GM10248 (cell line): ENCODE results near the gene NDUFV2.
A peak's percentile ranks its signal among the peaks of the same experiment; 100 is the strongest.

Source experiments
- CTCF ChIA-PET: fragments of 300-600 bp; sonication (Branson Sonifier 250); formaldehyde crosslinking; extraction: SDS; loops from one replicate; lab custom pipeline; 2021; ENCODE audit warnings: antibody characterized with exemption; lab: Yijun Ruan, JAX
- POLR2A ChIA-PET: fragments of 350-650 bp; sonication (Branson Sonifier 250); formaldehyde crosslinking; extraction: SDS; loops from one replicate; lab custom pipeline; 2020; ENCODE audit warnings: antibody characterized with exemption; lab: Yijun Ruan, JAX
- DNase-seq: peaks from one replicate; pipeline ENCODE4 v3.0.0; 2012; ENCODE audit errors: extremely low spot score
- TF ChIP-seq, protein P1 (sequence below): IDR thresholded peaks from 2 replicates; pipeline ENCODE4 v1.5.1; 2012; ENCODE audit warnings: mild to moderate bottlenecking, low read depth; ENCODE audit errors: extremely low read depth, missing control alignments, control extremely low read depth

Gene NDUFV2

GRCh38 chr18:9102508-9103375, at the start of gene NDUFV2:
NDUFV2 (plus strand) TSS chr18:9102699; CDS start chr18:9102744, 45 bp downstream.
- DNase-seq = peak; percentile 99
- TF ChIP-seq, protein P1, sequence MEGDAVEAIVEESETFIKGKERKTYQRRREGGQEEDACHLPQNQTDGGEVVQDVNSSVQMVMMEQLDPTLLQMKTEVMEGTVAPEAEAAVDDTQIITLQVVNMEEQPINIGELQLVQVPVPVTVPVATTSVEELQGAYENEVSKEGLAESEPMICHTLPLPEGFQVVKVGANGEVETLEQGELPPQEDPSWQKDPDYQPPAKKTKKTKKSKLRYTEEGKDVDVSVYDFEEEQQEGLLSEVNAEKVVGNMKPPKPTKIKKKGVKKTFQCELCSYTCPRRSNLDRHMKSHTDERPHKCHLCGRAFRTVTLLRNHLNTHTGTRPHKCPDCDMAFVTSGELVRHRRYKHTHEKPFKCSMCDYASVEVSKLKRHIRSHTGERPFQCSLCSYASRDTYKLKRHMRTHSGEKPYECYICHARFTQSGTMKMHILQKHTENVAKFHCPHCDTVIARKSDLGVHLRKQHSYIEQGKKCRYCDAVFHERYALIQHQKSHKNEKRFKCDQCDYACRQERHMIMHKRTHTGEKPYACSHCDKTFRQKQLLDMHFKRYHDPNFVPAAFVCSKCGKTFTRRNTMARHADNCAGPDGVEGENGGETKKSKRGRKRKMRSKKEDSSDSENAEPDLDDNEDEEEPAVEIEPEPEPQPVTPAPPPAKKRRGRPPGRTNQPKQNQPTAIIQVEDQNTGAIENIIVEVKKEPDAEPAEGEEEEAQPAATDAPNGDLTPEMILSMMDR = no peak
- ChIA-PET CTCF (interaction anchor here (0.9 to 1.5 kb wide), 3 partner anchors 10 to 494 kb away, joined by 3 to 4 read pairs (median 3); partner anchors contain the start of gene RAB12), POLR2A (interaction anchor here (0.6 kb wide), 1 partner anchor 516 kb away, joined by 3 read pairs; no protein-coding TSS in a partner anchor)

GRCh38 chr18:9053814-9054213, 48.7 kb upstream of the NDUFV2 start:
- DNase-seq = no peak
- POLR2A ChIA-PET = no interaction called here
- CTCF ChIA-PET = interaction anchor here (1.3 kb wide), 1 partner anchor 19 kb away, joined by 3 read pairs; no protein-coding TSS in a partner anchor
- TF ChIP-seq, protein P1 = no peak

DNA sequence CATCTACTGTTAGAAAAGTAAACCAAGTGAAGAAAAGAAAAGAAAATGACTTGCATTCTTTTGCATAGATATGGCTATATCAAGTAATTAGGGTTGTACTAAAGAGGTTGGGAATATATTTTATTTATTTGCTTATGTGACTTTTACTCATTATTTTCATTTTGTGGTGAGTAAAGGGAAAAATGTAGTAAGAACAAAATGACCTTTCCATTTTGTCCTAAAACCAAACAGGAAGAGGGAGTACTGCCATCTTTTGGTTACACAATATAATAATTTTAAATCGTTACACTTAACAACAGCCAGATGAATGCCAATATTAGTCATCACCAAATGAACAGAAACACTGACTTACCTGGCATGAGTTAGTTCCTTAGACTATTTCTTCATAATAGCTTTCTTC, 47.3 kb upstream of the NDUFV2 start:
- TF ChIP-seq, protein P1 = peak; percentile 3
- POLR2A ChIA-PET = no interaction called here
- CTCF ChIA-PET = interaction anchor here (0.7 to 1.8 kb wide), 4 partner anchors 11 to 401 kb away, joined by 3 to 5 read pairs (median 3); no protein-coding TSS in a partner anchor
- peak; percentile 40 for DNase-seq

DNA sequence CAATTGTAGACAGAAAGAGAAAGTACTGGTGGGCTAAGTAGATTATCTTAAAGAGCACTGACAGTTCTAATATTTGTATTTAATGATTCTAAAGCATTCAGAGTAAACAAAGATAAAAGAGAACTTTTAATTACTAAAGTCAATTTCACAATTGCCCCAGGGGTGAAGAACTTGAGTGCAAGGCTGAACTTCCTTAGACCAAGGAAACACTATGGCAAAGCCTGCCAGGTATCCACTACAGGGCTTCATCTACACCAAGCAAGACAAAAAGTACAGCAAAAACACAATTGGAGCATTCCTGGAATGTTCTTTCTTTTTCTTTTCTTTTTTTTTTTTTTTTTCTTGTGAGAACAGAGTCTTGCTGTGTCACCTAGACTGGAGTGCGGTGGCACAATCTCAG, 46.9 kb upstream of the NDUFV2 start:
- no peak for DNase-seq
- TF ChIP-seq, protein P1 = no peak
- POLR2A ChIA-PET = no interaction called here
- CTCF ChIA-PET = interaction anchor here (0.7 to 1.8 kb wide), 4 partner anchors 10 to 402 kb away, joined by 3 to 5 read pairs (median 3); no protein-coding TSS in a partner anchor

DNA sequence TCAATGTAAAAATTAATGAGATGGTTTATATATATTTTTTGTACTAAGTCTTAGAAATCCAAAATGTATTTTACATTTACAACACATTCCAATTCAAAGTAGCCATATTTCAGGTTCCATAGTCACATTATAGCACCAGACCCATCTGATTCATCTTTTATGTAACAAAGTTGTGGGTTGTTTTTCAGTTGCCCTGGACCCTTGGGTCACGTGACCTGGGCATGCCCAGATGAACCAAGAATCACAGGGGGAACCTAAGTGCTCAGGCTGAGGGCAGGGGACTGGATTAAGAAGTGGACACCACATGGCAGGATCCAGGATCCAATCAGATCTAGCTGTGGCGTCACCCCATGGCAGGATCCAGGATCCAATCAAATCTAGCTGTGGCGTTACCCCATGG, 44.9 kb upstream of the NDUFV2 start:
- POLR2A ChIA-PET = no interaction called here
- CTCF ChIA-PET = interaction anchor here (0.6 to 1.9 kb wide), 7 partner anchors 9 to 459 kb away, joined by 3 to 14 read pairs (median 3); no protein-coding TSS in a partner anchor
- TF ChIP-seq, protein P1 = no peak
- DNase-seq = no peak

GRCh38 chr18:9058406-9058805, 44.1 kb upstream of the NDUFV2 start:
- ChIA-PET CTCF (interaction anchor here (0.6 to 1.9 kb wide), 6 partner anchors 10 to 458 kb away, joined by 3 to 14 read pairs (median 4); no protein-coding TSS in a partner anchor), POLR2A (no interaction called here)
- DNase-seq = no peak
- TF ChIP-seq, protein P1 = no peak
